H9 (cell line): Measurements from ENCODE around the gene HMCN1. TPM values are rescaled to one million over a fixed set of nuclear protein-coding genes. Genes with fewer than 3 reads are reported as not detected.

Source experiments
- DNase-seq: peaks from one replicate; pipeline ENCODE4 v3.0.0-alpha.2; 2017
- H2AFZ ChIP-seq: one replicate; pipeline ENCODE4 v1.6.1; 2013; ENCODE audit warnings: mild to moderate bottlenecking, low read length, control low read depth, moderate library complexity
- H2AK5ac ChIP-seq: 2 replicates; pipeline ENCODE4 v1.6.1; 2013; ENCODE audit warnings: low read length, control low read depth, mixed read lengths; ENCODE audit not compliant: insufficient read length
- H2BK120ac ChIP-seq: one replicate; pipeline ENCODE4 v1.6.1; 2013; ENCODE audit warnings: low read depth, mild to moderate bottlenecking, low read length, control low read depth, inconsistent platforms; ENCODE audit not compliant: poor library complexity, severe bottlenecking
- H2BK12ac ChIP-seq: 2 replicates; pipeline ENCODE4 v1.6.1; 2013; ENCODE audit warnings: low read length, control low read depth, mixed read lengths, low read depth; ENCODE audit not compliant: insufficient read length
- H2BK15ac ChIP-seq: 2 replicates; pipeline ENCODE4 v1.6.1; 2013; ENCODE audit warnings: low read depth, low read length, control low read depth
- H2BK20ac ChIP-seq: one replicate; pipeline ENCODE4 v1.6.1; 2013; ENCODE audit warnings: low read depth, mild to moderate bottlenecking, low read length, control low read depth, inconsistent platforms; ENCODE audit not compliant: poor library complexity, severe bottlenecking
- H2BK5ac ChIP-seq: 2 replicates; pipeline ENCODE4 v1.6.1; 2013; ENCODE audit warnings: low read length, control low read depth, mixed read lengths; ENCODE audit not compliant: insufficient read length
- H3K14ac ChIP-seq: 2 replicates; pipeline ENCODE4 v1.6.1; 2013; ENCODE audit warnings: low read length, control low read depth; ENCODE audit not compliant: insufficient read depth
- H3K18ac ChIP-seq: 2 replicates; pipeline ENCODE4 v1.6.1; 2013; ENCODE audit warnings: low read depth, mild to moderate bottlenecking, mixed read lengths, low read length, control low read depth; ENCODE audit not compliant: insufficient read length
- H3K23ac ChIP-seq: 2 replicates; pipeline ENCODE4 v1.6.1; 2013; ENCODE audit warnings: low read length, control low read depth, mixed read lengths, low read depth; ENCODE audit not compliant: insufficient read length
- H3K23me2 ChIP-seq: 2 replicates; pipeline ENCODE4 v1.6.1; 2013; ENCODE audit warnings: low read depth, mild to moderate bottlenecking, mixed read lengths, low read length, control low read depth; ENCODE audit not compliant: insufficient read length, poor library complexity, severe bottlenecking
- H3K27ac ChIP-seq: 2 replicates; pipeline ENCODE4 v1.5.1; 2013; ENCODE audit warnings: low read length, control low read depth, mixed read lengths, low read depth; ENCODE audit not compliant: insufficient read length
- H3K27me3 ChIP-seq: 2 replicates; pipeline ENCODE4 v1.6.1; 2013; ENCODE audit warnings: low read length, control low read depth, inconsistent platforms; ENCODE audit not compliant: insufficient read depth
- H3K4ac ChIP-seq: 2 replicates; pipeline ENCODE4 v1.6.1; 2013; ENCODE audit warnings: low read depth, mild to moderate bottlenecking, control low read depth, inconsistent platforms, low read length, moderate library complexity
- H3K4me1 ChIP-seq: 2 replicates; pipeline ENCODE4 v1.6.1; 2013; ENCODE audit warnings: low read length, control low read depth, inconsistent platforms; ENCODE audit not compliant: insufficient read depth
- H3K4me2 ChIP-seq: 2 replicates; pipeline ENCODE4 v1.6.1; 2013; ENCODE audit warnings: low read length, control low read depth, mixed read lengths; ENCODE audit not compliant: insufficient read length, insufficient read depth
- H3K56ac ChIP-seq: 2 replicates; pipeline ENCODE4 v1.6.1; 2013; ENCODE audit warnings: low read depth, mild to moderate bottlenecking, mixed read lengths, low read length, control low read depth; ENCODE audit not compliant: insufficient read length
- H3K79me1 ChIP-seq: 2 replicates; pipeline ENCODE4 v1.6.1; 2013; ENCODE audit warnings: low read depth, mild to moderate bottlenecking, moderate library complexity, low read length, control low read depth, inconsistent platforms; ENCODE audit not compliant: insufficient read depth, poor library complexity, severe bottlenecking
- H3K79me2 ChIP-seq: 2 replicates; pipeline ENCODE4 v1.6.1; 2013; ENCODE audit warnings: low read length, control low read depth, inconsistent platforms; ENCODE audit not compliant: insufficient read depth
- H3K9ac ChIP-seq: 2 replicates; pipeline ENCODE4 v1.6.1; 2013; ENCODE audit warnings: low read length, control low read depth, mixed read lengths; ENCODE audit not compliant: insufficient read length; ENCODE audit errors: extremely low read depth
- H3K9me3 ChIP-seq: one replicate; pipeline ENCODE4 v1.6.1; 2013; ENCODE audit warnings: low read depth, low read length, inconsistent platforms; ENCODE audit not compliant: control insufficient read depth
- H3T11ph ChIP-seq: one replicate; pipeline ENCODE4 v1.6.1; 2013; ENCODE audit warnings: mild to moderate bottlenecking, low read length, control low read depth, inconsistent platforms
- H4K20me1 ChIP-seq: one replicate; pipeline ENCODE4 v1.6.1; 2013; ENCODE audit not compliant: control insufficient read depth, insufficient read length, insufficient read depth
- H4K5ac ChIP-seq: 2 replicates; pipeline ENCODE4 v1.6.1; 2013; ENCODE audit warnings: low read depth, mild to moderate bottlenecking, mixed read lengths, low read length, control low read depth; ENCODE audit not compliant: insufficient read length
- H4K8ac ChIP-seq: replicated peaks from 2 replicates; pipeline ENCODE4 v1.6.1; 2013; ENCODE audit warnings: low read length, control low read depth, mixed read lengths, low read depth; ENCODE audit not compliant: insufficient read length
- H4K91ac ChIP-seq: 2 replicates; pipeline ENCODE4 v1.6.1; 2013; ENCODE audit warnings: low read depth, mild to moderate bottlenecking, moderate library complexity, mixed read lengths, low read length, control low read depth; ENCODE audit not compliant: insufficient read length
- H3K27ac Mint-ChIP-seq, 3 experiments: 2 replicates in 2 of 3; 3 replicates in 1 of 3; pipeline ENCODE4 v1.8.0; 2020 to 2021; ENCODE audit warnings: mixed read lengths in 3 of 3, mild to moderate bottlenecking in 1 of 3, moderate library complexity in 1 of 3
- H3K27me3 Mint-ChIP-seq: 2 replicates; pipeline ENCODE4 v1.8.0; 2021; ENCODE audit warnings: low read depth, mild to moderate bottlenecking, moderate library complexity, mixed read lengths
- H3K36me3 Mint-ChIP-seq, 3 experiments: 2 replicates in 2 of 3; 3 replicates in 1 of 3; pipeline ENCODE4 v1.8.0; 2020 to 2021; ENCODE audit warnings: low read depth in 3 of 3, mixed read lengths in 3 of 3; ENCODE audit not compliant: insufficient read depth in 1 of 3
- H3K4me1 Mint-ChIP-seq, 2 experiments: 2 replicates each; pipeline ENCODE4 v1.8.0; 2020; ENCODE audit warnings: mixed read lengths in 2 of 2
- H3K4me3 Mint-ChIP-seq, 2 experiments: 2 replicates in 1 of 2; 3 replicates in 1 of 2; pipeline ENCODE4 v1.8.0; 2020 to 2021; ENCODE audit warnings: mild to moderate bottlenecking in 2 of 2, mixed read lengths in 2 of 2, moderate library complexity in 1 of 2
- H3K9me3 Mint-ChIP-seq, 2 experiments: 2 replicates in 1 of 2; 3 replicates in 1 of 2; pipeline ENCODE4 v1.8.0; 2020; ENCODE audit warnings: mild to moderate bottlenecking in 2 of 2, mixed read lengths in 2 of 2, moderate library complexity in 1 of 2
- CTCF ChIP-seq: fragments of 200-600 bp; sonication (generic); conservative IDR thresholded peaks from 3 replicates; pipeline ENCODE4 v1.8.0; 2021; ENCODE audit warnings: antibody characterized with exemption, mild to moderate bottlenecking
- WGBS: extraction: QIAGEN DNeasy Blood & Tissue Kit; methylation state at CpG from one replicate; pipeline ENCODE4 v1.1.7; 2013; ENCODE audit warnings: missing lambda C conversion rate, low lambda C conversion rate, mixed read lengths; ENCODE audit not compliant: insufficient read length; ENCODE audit errors: extremely low coverage; 5-methylcytosine and 5-hydroxymethylcytosine counted together
- total RNA-seq: library from RNA; stranded (reverse); gene quantifications from 2 replicates; pipeline ENCODE4 v1.2.1, GENCODE V29; 2021

Gene HMCN1
- total RNA-seq, 1 experiment from 2014 or later = 3.3 TPM

- Histone ChIP-seq H3K4ac (no peak overlapping the region), H3K27ac (no peak overlapping the region), H2BK5ac (no peak overlapping the region), H2BK12ac (no peak overlapping the region), H4K91ac (no peak overlapping the region), H3K23ac (no peak overlapping the region), H2BK15ac (no peak overlapping the region), H2AFZ (no peak overlapping the region), H3K9ac (no peak overlapping the region), H2BK120ac (no peak overlapping the region), H3K79me1 (no peaks in the 10 kb centered on the region), H4K20me1 (no peaks in the 10 kb centered on the region), H3K18ac (no peak overlapping the region), H3K4me1 (no peaks in the 10 kb centered on the region), H3K23me2 (no peaks in the 10 kb centered on the region), H3K9me3 (no peaks in the 10 kb centered on the region), H3K79me2 (no peaks in the 10 kb centered on the region), H3K56ac (no peak overlapping the region), H3K4me2 (no peak overlapping the region), H3K27me3 (no peaks in the 10 kb centered on the region), H3T11ph (no peak overlapping the region), H4K5ac (no peak overlapping the region), H4K8ac (no peak overlapping the region), H2AK5ac (no peak overlapping the region), H3K14ac (no peak overlapping the region), H2BK20ac (no peak overlapping the region)
- H3K4me3 Mint-ChIP-seq = no peak overlapping the region
- DNase-seq = no peak
- no CpG with 5 or more reads among the region's 4 CpGs for WGBS
- no peak overlapping the region for H3K27ac Mint-ChIP-seq
- H3K4me1 Mint-ChIP-seq = no peaks in the 10 kb centered on the region
- H3K9me3 Mint-ChIP-seq = no peaks in the 10 kb centered on the region
- no peaks in the 10 kb centered on the region for H3K27me3 Mint-ChIP-seq
- no peaks in the 10 kb centered on the region for H3K36me3 Mint-ChIP-seq
- no peak for TF ChIP-seq CTCF
These were observed 341.8 kb downstream of the HMCN1 start for GRCh38 chr1:186076006-186076405.
